ENCODE measurements around the gene IL15RA. TPM values are rescaled to one million over a fixed set of nuclear protein-coding genes. Genes with fewer than 3 reads are reported as not detected.

Gene IL15RA
- total RNA-seq, 1 donor from 2014 or later: 24.8 TPM

- Histone ChIP-seq H3K36me3 (peaks cover 15 to 17% of the 10 kb centered on the region in 2 donors), H3K4me3 (no peak overlapping the region), H3K4me1 (peaks cover 15 to 43% of the 10 kb centered on the region in 2 donors), H3K27ac (peak overlapping the region; percentile 97 to 99), H3K27me3 (no peaks in the 10 kb centered on the region), H3K9me3 (no peaks in the 10 kb centered on the region)
- DNase-seq (ENCODE audit: low spot score in 2 of 2): no peak
- intact Hi-C loops (cut with DNase I): loop anchor here (5.0 to 10.0 kb wide), 2 partner anchors 35 to 333 kb away; partner anchors contain the start of gene IL15RA
- no peak for TF ChIP-seq CTCF (IDR thresholded peaks at IDR 0.05)
Measured at GRCh38 chr10:5942001-5942400, 35.3 kb downstream of the IL15RA start.

GRCh38 chr10:5941579-5941978, 35.8 kb downstream of the IL15RA start:
- intact Hi-C loops (cut with DNase I): loop anchor here (5.0 to 10.0 kb wide), 2 partner anchors 36 to 333 kb away; partner anchors contain the start of gene IL15RA
- Histone ChIP-seq H3K36me3 (peaks cover 19 to 22% of the 10 kb centered on the region in 2 donors), H3K27ac (peak overlapping the region; percentile 97 to 99), H3K4me3 (no peak overlapping the region), H3K27me3 (no peaks in the 10 kb centered on the region), H3K4me1 (peaks cover 15 to 38% of the 10 kb centered on the region in 2 donors), H3K9me3 (no peaks in the 10 kb centered on the region)
- TF ChIP-seq CTCF (IDR thresholded peaks at IDR 0.05): no peak
- DNase-seq (ENCODE audit: low spot score in 2 of 2): no peak

- Histone ChIP-seq H3K27ac (no peak overlapping the region), H3K27me3 (no peaks in the 10 kb centered on the region), H3K9me3 (no peaks in the 10 kb centered on the region), H3K4me1 (peaks cover 10 to 31% of the 10 kb centered on the region in 2 donors), H3K36me3 (peaks cover 27 to 28% of the 10 kb centered on the region in 2 donors), H3K4me3 (no peak overlapping the region)
- no peak for TF ChIP-seq CTCF (IDR thresholded peaks at IDR 0.05)
- no peak for DNase-seq (ENCODE audit: low spot score in 2 of 2)
- intact Hi-C loops (cut with DNase I): loop anchor here (5.0 to 10.0 kb wide), 2 partner anchors 36 to 334 kb away; partner anchors contain the start of gene IL15RA
Measured at GRCh38 chr10:5940807-5941218, 36.5 kb downstream of the IL15RA start.

GRCh38 chr10:5938291-5938690, 39.1 kb downstream of the IL15RA start:
- Histone ChIP-seq H3K36me3 (peaks cover 39 to 43% of the 10 kb centered on the region in 2 donors), H3K4me1 (peaks cover 0 to 11% of the 10 kb centered on the region in 2 donors), H3K27ac (no peak overlapping the region), H3K27me3 (no peaks in the 10 kb centered on the region), H3K9me3 (no peaks in the 10 kb centered on the region), H3K4me3 (no peak overlapping the region)
- intact Hi-C loops (cut with DNase I): no loop called here
- TF ChIP-seq CTCF (IDR thresholded peaks at IDR 0.05): no peak
- no peak for DNase-seq (ENCODE audit: low spot score in 2 of 2)

- Histone ChIP-seq H3K9me3 (no peaks in the 10 kb centered on the region), H3K4me3 (no peak overlapping the region), H3K27ac (no peak overlapping the region), H3K4me1 (peaks cover 0 to 6% of the 10 kb centered on the region in 2 donors), H3K27me3 (no peaks in the 10 kb centered on the region), H3K36me3 (peaks cover 47 to 55% of the 10 kb centered on the region in 2 donors)
- TF ChIP-seq CTCF (IDR thresholded peaks at IDR 0.05): no peak
- intact Hi-C loops (cut with DNase I): no loop called here
- DNase-seq (ENCODE audit: low spot score in 2 of 2): no peak
Measured at GRCh38 chr10:5937016-5937415, 40.3 kb downstream of the IL15RA start.

- H3K9me3 ChIP-seq: no peaks in the 10 kb centered on the region
- H3K4me1 ChIP-seq: no peaks in the 10 kb centered on the region
- no peak for DNase-seq (ENCODE audit: low spot score in 2 of 2)
- no peak for TF ChIP-seq CTCF (IDR thresholded peaks at IDR 0.05)
- H3K36me3 ChIP-seq: peaks cover 51 to 68% of the 10 kb centered on the region in 2 donors
- intact Hi-C loops (cut with DNase I): no loop called here
- H3K27ac ChIP-seq: no peak overlapping the region
- H3K27me3 ChIP-seq: no peaks in the 10 kb centered on the region
- H3K4me3 ChIP-seq: no peak overlapping the region
Measured at GRCh38 chr10:5935628-5936027, 41.7 kb downstream of the IL15RA start.
